ENCODE measurements around the gene MLLT6.

MLLT6 gene

GRCh38 chr17:38706505-38707216 is 1.6 kb downstream of the MLLT6 start:
- DNase-seq (ENCODE audit: low spot score) (no peak), FAIRE-seq (no peak)

GRCh38 chr17:38707678-38708351 is 2.7 kb downstream of the MLLT6 start:
- FAIRE-seq (no peak), DNase-seq (ENCODE audit: low spot score) (no peak)

- DNase-seq (ENCODE audit: low spot score) (no peak), FAIRE-seq (no peak)
These were observed 4.2 kb downstream of the MLLT6 start for GRCh38 chr17:38709104-38709820.

GRCh38 chr17:38709864-38710603 is 5.0 kb downstream of the MLLT6 start:
- DNase-seq (ENCODE audit: low spot score), result no peak
- FAIRE-seq, result no peak

GRCh38 chr17:38710604-38710962 is 5.5 kb downstream of the MLLT6 start:
- FAIRE-seq, result no peak

GRCh38 chr17:38710985-38711384 is 5.9 kb downstream of the MLLT6 start:
- FAIRE-seq, result no peak
- DNase-seq (ENCODE audit: low spot score), result no peak

More at GRCh38 chr17:38710604-38710962, 5.5 kb downstream of the MLLT6 start:
- DNase-seq (ENCODE audit: low spot score), result no peak

GRCh38 chr17:38711792-38712571 is 6.9 kb downstream of the MLLT6 start:
- FAIRE-seq (no peak), DNase-seq (ENCODE audit: low spot score) (no peak)

- no peak for FAIRE-seq
- no peak for DNase-seq (ENCODE audit: low spot score)
These were observed 7.5 kb downstream of the MLLT6 start for GRCh38 chr17:38712593-38712992.

GRCh38 chr17:38713456-38714075 is 8.5 kb downstream of the MLLT6 start:
- FAIRE-seq, result no peak
- no peak for DNase-seq (ENCODE audit: low spot score)

- DNase-seq (ENCODE audit: low spot score) (no peak), FAIRE-seq (no peak)
These were observed 10.3 kb downstream of the MLLT6 start for GRCh38 chr17:38715216-38715943.

GRCh38 chr17:38716368-38717005 is 11.4 kb downstream of the MLLT6 start:
- no peak for FAIRE-seq
- DNase-seq (ENCODE audit: low spot score), result no peak

GRCh38 chr17:38717139-38717745 is 12.2 kb downstream of the MLLT6 start:
- DNase-seq (ENCODE audit: low spot score) (no peak), FAIRE-seq (no peak)

GRCh38 chr17:38719289-38719942 is 14.3 kb downstream of the MLLT6 start:
- FAIRE-seq (no peak), DNase-seq (ENCODE audit: low spot score) (no peak)

- no peak for FAIRE-seq
These were observed 15.0 kb downstream of the MLLT6 start for GRCh38 chr17:38719943-38720641.

GRCh38 chr17:38720941-38721340 is 15.9 kb downstream of the MLLT6 start:
- FAIRE-seq (no peak), DNase-seq (ENCODE audit: low spot score) (no peak)

More at GRCh38 chr17:38719943-38720641, 15.0 kb downstream of the MLLT6 start:
- DNase-seq (ENCODE audit: low spot score), result no peak

- FAIRE-seq (no peak), DNase-seq (ENCODE audit: low spot score) (no peak)
These were observed 16.7 kb downstream of the MLLT6 start for GRCh38 chr17:38721802-38722201.

- FAIRE-seq, result no peak
- no peak for DNase-seq (ENCODE audit: low spot score)
These were observed 19.4 kb downstream of the MLLT6 start for GRCh38 chr17:38724337-38724988.

All from RCC 7860 (cell line).